Erythroblast (primary cell): ENCODE results near the gene TMPRSS5.
A peak's percentile ranks its signal among the peaks of the same experiment; 100 is the strongest.
"Not testable (repeated sequence)": the region's sequence is repeated elsewhere in the genome, so short reads cannot be mapped to it uniquely, and the experiment has no call there.

Experiments used
- DNase-seq, 2 experiments: peaks; one replicate each; lab custom pipeline; 2025; lab: John Stamatoyannopoulos, UW
- GATA1 ChIP-seq: IDR thresholded peaks from 2 replicates; pipeline ENCODE4 v1.6.1; 2011; ENCODE audit warnings: low read depth, mild to moderate bottlenecking, control low read depth, low read length, moderate library complexity
- POLR2A ChIP-seq: IDR thresholded peaks from 2 replicates; pipeline ENCODE4 v1.6.1; 2011; ENCODE audit warnings: mild to moderate bottlenecking, low read length

The TMPRSS5 gene

DNA sequence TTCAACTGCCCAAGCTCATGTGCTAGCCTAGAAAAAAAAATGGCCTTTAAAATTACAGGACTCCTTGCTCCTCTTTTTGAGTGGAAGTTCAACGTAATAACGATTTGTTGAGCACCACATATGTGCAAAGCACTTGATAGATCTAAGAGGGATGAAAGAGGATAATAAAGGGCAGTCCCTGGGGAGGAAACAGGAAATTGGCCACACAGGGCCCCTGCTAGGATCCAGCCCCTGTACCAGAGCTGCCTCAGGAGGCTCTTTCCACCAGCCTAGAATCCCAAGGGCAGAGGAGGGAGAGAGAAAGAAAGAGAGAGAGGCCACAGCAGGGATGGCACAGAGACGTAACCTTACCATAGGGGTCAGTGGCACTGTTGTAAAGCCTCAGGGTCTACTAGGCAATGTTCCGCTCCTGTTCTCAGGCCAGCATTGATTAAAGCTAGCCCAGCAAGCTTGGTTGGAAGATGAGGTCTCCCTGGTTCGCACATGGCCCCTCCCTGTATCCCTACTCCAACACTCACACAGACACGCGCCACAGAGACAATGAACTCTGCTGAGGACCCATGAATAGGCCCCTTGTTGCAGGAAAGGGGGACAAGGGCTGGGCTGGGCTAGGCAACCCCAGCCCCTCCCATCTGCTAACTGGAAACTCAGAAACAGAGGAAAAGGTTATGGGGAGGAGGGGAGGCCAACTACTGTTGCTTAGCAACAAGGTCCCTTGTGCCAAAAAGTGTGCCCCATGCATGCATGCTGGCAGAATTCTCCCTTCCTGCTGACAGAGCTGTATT, at the start of gene TMPRSS5:
Gene TMPRSS5, minus strand, starts transcription at position 438 of the 785 bp plus-strand sequence. Its CDS starts 84 bp downstream, at position 354.
- TF ChIP-seq GATA1, result no peak
- TF ChIP-seq POLR2A, result no peak
- no peak for DNase-seq

DNA sequence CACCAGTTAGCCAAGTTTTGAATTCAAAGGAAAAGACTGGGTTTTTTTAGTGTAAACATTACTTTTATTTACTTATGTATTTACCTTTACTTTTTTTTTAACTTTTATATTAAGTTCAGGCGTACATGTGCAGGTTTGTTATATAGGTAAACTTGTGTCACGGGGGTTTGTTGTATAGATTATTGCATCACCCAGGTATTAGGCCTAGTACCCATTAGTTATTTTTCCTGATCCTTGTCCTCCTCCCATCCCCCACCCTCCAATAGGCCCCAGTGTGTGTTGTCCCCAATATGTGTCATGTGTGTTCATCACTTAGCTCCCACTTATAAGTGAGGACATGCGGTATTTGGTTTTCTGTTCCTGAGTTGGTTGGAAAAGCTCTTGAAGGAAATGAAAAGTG, 46.8 kb upstream of the TMPRSS5 start:
- TF ChIP-seq POLR2A (no peak), GATA1 (no peak)
- peak in 1 of 2 experiments; percentile 42 for DNase-seq

DNA sequence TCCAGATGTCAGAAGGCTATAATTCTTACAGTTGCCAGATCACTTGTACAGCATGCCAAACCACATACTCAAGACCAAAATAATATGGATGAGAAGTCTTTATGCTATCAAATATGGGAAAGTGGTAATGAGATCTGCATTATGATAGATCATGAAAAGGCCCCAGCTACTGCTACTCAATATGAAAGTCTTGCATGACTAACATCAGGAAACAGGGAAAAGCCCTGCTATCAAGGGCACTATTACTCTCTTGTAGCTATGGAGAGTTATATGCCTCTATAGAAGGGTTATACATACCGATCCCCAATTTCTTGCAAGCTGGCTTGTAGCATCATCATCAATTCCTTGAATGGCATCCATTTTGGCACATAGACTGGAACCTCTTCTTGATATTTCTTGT, 30.2 kb upstream of the TMPRSS5 start:
- TF ChIP-seq POLR2A, result no peak
- TF ChIP-seq GATA1, result no peak
- no peak for DNase-seq

DNA sequence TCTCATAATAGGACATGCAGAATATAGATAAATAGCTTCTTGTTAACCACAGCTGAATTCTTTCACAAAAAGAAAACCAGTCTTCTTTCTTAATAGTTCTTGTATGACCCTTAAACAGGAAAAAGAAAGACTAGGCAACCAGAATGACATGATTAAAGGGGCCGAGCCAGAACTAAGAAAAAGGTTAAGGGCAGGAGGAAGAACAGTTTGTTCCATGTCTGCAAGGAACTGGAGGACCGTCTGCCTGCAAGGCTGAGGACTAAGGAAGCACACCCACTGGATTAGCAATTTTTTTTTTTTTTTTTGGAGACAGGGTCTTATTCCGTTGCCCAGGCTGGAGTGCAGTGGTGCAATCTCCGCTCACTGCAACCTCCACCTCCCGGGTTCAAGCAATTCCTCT, 26.0 kb upstream of the TMPRSS5 start:
- no peak for TF ChIP-seq POLR2A
- no peak for TF ChIP-seq GATA1
- DNase-seq, result no peak

DNA sequence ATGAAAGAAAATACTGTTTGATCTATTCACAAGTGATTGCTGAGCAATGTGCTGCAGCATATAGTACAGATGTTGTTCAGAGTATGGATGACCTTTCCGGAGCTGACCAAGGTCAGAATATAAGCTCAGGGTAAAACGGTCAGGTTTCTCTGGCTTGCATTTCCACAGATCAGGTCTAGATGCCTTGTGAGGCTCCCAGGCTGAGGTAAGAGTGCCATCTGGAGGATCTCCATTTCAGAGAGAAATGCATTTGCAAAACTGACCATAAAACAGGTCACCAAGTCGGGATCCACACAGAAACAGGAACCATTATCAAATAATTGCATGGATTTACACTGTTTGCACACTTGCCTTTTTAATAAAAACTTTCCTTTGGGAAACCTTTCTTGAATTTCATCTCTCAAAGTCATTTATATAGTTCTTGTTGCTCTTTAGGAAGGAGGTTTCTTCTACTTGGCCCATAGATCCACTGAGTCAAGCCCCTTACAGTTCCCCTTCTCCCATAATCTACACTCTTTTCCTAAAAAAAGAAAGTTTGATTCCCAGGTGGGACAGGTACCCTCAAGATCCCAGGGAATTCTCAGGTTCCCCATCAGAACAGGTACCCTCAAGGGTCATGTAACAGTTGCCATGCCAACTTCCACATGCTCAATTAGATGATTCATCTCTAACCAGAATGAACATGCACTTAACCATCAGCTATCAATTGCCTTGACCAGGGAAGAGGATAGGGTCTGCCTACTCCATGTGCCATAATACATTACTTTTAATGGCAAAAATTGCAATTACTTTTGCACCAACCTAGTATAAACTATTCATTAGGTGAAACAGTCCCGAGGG, 25.0 kb upstream of the TMPRSS5 start:
- DNase-seq, result peak; percentile 33 to 54
- TF ChIP-seq GATA1 (no peak), POLR2A (no peak)

DNA sequence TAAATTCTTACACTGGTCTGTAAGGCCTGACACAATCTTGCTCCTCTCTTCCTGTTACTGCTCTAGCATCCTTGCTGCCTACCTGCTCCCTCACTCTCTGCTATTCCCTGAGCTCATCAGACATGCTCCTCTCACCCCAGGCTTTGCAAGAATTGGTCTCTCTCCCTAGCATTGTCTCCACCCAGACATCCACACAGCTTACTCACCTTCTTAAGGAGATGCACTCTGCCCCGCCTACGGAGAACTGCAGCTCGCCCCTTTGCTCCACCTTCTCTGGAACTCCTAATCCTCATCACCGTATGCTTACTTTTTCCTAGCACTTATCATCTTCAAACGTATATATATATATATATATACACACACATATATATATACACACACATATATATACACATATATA, 23.3 kb upstream of the TMPRSS5 start:
- TF ChIP-seq GATA1 (no peak), POLR2A (no peak)

DNA sequence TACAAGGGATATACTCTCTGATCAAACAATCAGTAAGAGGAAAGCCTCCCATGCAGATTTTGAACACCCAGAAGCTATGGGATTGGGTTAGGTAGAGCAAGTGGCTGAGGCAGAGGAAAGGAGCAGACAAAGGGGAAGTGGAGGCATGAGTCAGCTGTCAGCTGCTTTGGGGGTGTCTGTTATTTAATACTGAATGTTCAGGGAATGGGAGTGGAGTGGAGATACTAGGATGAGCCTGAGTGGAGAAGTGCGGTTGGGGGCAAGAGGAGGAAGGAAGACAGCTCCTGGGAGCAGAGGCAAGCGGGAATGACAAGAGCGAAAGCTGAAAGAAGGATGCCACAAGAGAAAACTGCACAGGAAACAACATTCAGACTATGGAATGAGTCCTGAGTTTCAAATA, 22.7 kb upstream of the TMPRSS5 start:
- TF ChIP-seq POLR2A (no peak), GATA1 (no peak)
- DNase-seq, result no peak

More for the DNA sequence above, 23.3 kb upstream of the TMPRSS5 start:
- no peak for DNase-seq

DNA sequence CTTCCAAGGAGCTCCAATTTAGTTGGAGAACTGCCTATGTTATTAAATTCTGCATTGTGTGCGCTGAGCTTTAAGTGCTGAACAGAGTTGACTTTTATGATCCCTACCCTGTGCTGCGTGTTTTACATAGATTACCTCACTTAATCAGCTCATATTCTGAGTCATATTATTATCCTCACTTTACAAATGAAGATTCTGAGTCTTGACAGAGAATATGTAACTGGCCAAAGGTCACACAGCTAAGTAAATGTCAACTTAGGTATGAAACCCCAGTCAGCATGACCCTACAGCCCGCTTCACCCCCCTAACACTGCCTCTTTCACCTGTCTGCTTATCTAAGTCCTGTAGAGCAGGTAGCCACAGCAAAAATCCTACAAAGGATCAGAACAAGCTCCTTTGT, 19.8 kb upstream of the TMPRSS5 start:
- TF ChIP-seq POLR2A, result no peak
- TF ChIP-seq GATA1, result no peak
- DNase-seq, result no peak

DNA sequence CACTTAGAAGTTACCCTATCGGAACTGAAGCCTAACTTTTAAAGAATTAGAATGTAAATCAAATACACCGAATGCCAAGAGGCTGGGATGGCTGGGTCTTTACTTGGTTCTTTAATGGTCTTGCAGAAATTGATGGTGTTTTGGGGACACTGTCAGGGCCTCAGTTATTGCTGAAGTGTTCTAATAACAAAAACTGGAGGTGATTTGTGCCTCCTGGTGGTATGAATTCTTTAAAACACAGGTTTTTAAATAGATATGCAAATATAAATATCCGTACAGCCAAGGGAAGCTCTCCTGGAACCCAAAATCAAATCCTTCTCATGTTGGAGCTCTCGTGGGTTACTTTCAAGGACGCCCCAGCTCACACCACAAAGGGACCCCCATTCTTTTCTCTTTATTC, 19.3 kb upstream of the TMPRSS5 start:
- TF ChIP-seq POLR2A, result no peak
- no peak for TF ChIP-seq GATA1
- no peak for DNase-seq

DNA sequence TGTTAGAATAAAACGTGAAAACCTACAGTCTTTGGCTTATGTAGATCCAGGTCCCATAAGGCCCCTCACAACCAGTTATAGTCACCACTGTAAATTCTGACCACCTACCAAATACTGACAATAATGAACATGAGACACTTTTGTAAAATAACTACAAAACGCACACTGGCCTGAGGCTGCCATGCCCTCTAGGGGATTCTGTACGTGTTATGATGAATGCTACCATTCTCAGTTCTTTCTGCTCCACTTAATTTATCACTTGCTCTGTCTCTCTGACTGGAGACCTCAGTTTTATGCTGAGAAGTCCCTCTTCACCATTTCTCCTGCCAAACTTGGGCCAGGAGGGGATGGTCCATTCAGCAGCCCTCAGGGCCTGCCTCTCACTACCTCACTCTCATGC, 18.7 kb upstream of the TMPRSS5 start:
- DNase-seq, result no peak
- TF ChIP-seq POLR2A, result no peak
- no peak for TF ChIP-seq GATA1

DNA sequence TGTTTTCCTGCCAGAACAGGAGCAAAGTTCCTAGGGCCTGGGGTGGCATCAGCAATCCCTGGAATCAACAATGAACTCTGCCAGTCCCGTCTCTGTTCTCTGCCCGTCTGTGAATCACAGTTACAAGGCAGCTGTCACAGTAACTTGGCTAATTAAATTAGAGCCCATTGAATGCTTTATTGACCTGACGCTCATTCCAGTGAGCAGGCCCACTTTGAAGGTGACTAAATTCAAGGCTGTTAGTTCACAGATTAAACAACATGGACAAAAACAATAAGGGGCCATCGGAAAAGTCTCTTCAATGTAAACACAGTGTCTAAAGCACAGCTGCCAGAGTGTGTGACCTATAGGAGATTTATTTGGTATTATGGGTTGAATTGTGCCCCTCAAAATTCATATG, 17.7 kb upstream of the TMPRSS5 start:
- TF ChIP-seq POLR2A (no peak), GATA1 (no peak)
- DNase-seq, result no peak

DNA sequence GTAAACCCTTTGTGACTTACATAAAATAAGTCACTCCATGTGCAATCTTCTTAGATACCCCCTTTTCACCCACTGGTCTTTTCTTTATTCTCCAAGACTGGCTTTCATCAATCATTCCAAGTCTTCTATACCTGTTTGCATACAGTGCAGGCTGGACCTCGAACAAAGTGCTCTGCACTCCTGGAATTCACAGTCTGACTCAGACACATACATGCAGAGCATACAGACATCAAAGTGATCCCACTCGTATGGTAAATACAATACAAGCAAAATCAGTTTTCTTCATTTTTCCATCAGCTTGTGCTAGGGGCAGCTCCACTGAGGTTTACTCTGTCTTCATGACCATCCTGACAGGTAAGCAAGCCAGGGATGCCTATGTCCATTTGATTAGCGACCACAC, 16.8 kb upstream of the TMPRSS5 start:
- DNase-seq, result no peak
- TF ChIP-seq POLR2A, result no peak
- no peak for TF ChIP-seq GATA1

DNA sequence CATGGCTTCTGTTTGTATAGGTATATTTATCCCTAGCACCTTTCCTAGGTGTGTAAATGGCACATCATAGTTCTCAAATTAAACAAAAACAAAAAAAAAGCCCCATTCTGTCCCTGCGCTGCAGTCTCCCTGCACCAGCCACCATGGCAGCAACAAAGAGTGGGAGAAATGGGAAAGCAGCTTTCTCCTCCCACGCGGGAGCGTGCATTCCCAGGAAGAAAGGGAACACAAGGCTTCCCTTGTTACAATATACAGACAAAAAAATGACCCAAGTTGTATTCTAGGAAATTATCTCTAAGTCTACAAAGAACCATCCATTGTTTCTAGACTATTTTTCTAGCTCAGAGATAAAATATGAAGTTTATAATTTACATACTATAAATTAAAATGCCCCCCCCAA, 16.1 kb upstream of the TMPRSS5 start:
- TF ChIP-seq GATA1, result no peak
- no peak for TF ChIP-seq POLR2A
- no peak for DNase-seq

DNA sequence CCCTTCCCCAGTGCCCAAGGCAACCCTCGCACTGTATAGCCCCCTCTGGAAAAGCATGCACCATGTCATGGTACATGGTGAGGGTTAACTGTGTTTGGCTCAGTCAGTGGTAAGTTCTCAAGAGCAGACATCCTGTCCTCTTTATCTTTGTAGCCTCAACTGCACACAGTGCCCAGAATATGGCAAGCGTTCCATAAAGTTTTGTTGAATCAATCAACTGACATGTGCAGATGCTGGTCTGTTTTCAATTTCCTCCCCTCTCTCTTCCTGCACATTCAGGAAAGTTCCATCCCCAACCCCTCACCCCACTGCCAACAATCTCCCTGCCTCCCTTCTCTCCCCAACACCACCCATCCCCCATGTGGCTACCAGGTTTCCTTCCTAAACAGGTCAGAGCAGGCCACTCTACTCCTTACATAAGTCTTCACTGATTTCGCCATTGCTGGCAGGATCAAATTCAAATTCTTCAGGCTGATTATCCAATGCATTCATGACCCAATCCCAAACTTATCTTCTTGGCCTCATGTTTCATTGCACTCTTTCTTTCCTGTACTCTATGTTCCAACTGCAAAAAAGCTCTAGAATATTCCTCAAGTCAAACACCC, 15.5 kb upstream of the TMPRSS5 start:
- no peak for DNase-seq
- no peak for TF ChIP-seq POLR2A

DNA sequence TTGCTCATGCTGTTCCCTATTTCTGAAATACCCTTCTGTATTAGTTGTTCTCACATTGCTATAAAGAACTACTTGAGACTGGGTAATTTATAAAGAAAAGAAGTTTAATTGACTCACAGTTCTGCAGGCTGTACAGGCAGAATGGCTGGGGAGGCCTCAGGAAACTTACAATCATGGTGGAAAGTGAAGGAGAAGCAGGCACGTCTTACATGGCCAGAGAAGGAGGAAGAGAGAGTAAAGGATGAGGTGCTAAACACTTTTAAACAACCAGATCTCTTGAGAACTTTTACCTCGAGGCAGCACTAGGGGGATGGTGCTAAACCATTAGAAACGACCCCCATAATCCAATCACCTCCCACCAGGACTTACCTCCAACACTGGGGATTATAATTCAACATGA, 14.4 kb upstream of the TMPRSS5 start:
- DNase-seq, result not testable (repeated sequence)
